Urothelium cell line (cell line): ENCODE measurements around the gene CCDC122.
A peak's percentile ranks its signal among the peaks of the same experiment; 100 is the strongest.
"Not testable (repeated sequence)": the region's sequence is repeated elsewhere in the genome, so short reads cannot be mapped to it uniquely, and the experiment has no call there.

ENCODE experiments used
- DNase-seq: peaks from one replicate; pipeline ENCODE4 v3.0.0; 2011; ENCODE audit warnings: low spot score, mixed read lengths
- FAIRE-seq: peaks from 2 replicates; lab custom pipeline; 2011; peaks lifted over from hg19 to GRCh38; lab: Jason Lieb, UNC

CCDC122 gene

DNA sequence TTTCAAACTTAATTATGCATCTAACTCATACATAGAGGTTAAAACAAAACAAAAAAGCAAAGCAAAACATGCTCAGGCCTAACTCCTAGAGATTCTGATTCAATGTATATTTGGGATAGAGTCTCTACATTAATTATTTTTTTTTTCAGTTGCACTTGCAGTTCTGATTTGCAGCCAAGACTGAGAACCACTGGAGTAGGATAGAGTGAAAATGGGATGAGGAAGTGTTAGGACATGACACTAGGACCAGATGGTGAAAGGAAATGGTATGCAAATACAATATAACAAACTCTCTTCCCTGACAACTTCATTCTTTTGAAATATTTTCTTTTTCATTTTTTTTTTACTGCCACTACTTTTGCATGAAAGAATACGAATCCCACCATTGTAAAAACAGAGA is 1.8 kb downstream of the CCDC122 start:
- DNase-seq: no peak
- no peak for FAIRE-seq

DNA sequence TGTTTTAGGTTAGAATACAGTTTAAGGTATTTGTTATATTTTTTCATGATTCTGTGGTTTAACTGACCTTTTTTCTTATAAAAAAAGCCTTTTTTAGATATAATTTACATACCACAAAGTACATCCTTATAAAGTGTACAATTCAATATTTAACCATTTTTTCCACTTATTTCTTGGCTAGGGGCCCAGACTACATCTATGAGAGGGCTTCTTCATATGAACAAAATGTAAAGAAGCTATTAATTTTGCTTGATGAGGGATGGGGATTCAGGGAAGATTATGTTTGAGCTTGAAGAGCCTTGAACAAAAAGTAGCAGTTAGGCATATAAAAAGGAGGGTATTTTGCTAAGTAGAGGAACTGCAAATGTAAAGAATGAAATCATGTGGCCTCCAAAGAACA is 2.2 kb downstream of the CCDC122 start:
- FAIRE-seq (no peak), DNase-seq (no peak)

DNA sequence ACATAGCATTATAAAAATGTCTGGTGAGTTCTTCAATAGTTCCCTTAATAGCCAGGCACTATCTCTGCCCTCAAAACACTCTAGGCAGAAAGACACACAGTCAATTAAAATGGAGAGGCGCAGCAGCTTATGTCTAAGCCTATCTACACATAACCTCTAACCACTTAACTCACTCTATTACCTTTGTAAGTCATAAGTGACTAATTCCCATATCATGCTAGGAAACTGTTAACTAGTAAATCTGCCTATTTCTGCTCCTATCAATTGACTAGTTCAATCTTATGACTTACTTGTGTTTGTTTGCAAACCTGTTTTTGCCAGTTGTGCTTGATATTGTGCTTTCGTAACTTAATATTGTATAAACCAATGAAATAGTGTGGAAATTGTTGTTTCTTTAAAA is 3.2 kb downstream of the CCDC122 start:
- no peak for DNase-seq
- FAIRE-seq: no peak

DNA sequence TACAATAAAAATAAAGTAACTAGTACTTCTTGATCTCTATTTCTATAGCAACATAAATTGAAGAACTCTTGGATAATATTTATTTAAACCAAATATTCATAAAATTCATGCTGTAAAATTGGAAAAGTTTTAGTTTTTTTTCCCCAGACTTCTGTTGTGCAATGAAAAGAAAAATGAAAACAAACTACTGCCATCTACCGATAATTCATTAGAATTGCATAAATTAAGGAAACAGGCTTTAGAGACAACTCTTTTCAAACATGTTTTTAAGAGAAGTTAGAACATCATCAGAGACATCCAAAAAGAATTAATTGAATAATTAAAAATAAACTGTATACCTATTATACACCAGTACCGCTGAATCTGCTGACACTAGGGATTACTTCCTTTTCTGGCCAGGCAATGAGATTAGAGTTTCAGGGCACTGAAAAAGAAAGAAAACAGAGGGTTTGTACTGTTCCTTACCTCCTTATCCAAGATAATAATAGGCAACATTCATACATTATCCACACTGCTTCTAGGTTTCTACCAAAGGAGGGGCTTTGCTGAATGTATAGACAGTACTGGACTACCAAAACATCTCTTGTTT is 4.9 kb downstream of the CCDC122 start:
- DNase-seq (peak; percentile 8), FAIRE-seq (no peak)

DNA sequence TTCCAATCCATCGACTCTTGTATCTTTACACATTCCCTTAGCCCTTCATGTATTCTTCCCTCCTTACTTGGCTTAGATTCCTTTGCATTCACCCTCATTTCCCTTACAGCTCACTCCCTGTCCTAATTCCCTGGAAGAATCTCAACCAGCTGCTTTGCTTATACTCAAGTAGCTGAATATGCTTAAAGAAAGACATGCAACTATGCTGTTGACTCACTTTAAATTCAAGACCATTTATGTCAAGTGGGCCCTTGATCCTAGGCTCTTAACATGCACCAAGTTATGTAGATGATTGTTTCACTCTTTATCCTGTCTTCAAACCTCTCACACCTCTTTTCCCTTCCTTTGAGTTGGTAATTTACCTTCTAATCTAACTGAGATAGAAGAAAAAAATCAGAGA is 7.4 kb downstream of the CCDC122 start:
- FAIRE-seq: no peak

DNA sequence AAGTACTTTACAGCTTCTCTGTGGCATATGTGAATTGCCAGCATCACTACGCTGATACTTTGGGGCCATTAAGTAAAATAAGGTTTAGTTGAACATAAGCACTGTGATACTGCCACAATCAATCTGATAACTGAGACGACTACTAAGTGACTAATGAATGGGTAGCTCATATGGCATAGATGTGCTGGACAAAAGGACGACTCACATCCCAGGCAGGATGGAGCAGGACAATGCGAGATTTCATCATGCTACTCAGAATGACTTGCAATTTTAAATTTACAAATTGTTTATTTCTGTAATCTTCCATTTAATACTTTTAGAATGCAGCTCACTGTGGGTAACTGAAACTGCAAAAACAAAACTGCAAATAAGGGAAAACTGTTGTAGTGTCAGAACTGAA is 13.6 kb downstream of the CCDC122 start:
- no peak for FAIRE-seq
- DNase-seq: no peak

More for the DNA sequence above, 7.4 kb downstream of the CCDC122 start:
- DNase-seq: no peak

DNA sequence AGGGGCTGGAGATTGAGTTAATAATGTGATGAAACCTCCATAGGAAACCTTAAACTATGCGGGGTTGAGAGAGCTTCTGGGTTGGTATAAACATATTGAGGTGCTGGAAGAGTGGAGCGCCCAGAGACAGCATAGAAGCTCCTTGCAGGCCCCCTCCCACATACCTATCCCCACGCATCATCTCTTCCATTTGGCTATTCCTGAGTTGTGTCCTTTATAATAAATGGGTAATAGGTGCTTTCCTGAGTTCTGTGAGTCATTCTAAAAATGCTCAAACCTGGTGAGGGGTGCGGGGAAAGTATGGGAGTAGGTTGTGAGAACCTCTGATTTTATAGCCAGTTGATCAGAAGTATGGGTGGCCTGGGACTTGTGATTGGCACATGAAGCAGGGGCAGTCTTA is 14.6 kb downstream of the CCDC122 start:
- peak; percentile 2 for DNase-seq
- FAIRE-seq: no peak

DNA sequence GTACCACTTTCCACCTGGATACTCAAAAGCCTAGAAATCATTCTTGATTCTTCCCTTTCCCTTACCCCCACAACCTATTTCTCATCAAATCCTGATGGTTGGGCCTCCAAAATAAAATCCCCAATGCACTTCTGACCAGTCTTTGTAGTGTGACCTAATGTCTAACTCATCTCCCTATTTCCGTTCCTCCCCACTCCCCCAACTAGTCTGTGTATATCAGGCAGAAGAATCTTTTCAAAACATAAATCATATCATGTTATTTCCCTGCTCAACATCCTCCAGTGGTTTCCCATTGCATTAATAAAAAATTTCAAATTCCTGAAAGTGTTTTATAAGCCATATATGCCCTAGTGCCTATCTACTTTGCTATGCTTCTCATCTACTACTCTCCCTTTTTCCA is 17.7 kb downstream of the CCDC122 start:
- FAIRE-seq: no peak
- DNase-seq: no peak

DNA sequence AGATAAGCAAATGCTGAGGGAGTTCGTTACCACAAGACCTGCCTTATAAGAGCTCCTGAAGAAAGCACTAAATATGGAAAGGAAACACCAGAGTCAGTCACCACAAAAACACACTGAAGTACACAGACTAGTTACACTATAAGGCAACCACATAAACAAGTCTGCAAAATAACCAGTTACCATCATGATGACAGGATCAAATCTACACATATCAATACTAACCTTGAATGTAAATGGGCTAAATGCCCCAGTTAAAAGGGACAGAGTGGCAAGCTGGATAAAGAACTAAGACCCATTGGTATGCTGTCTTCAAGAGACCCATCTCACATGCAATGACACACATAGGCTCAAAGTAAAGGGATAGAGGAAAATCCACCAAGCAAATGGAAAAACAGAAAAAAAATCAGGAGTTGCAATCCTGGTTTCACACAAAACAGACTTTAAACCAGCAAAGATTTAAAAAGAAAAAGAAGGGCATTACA is 26.6 kb downstream of the CCDC122 start:
- FAIRE-seq: no peak
- no peak for DNase-seq

DNA sequence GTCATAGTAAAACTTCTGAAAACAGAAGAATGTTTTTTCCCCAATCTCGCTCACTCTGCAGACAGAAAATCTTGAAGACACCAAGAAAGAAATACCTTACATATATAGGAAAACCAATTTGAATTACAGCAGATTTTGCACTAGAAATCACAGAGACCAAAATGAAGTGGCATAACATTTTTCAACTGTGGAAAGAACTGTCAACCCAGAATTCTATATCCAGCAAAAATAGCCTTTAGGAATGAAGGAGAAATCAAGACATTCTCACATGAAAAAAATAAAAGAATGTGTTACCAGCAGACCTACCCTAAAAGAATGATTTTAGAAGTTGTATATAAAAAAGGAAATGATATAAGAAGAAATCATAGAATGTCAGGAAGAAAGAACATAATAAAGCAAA is 28.7 kb downstream of the CCDC122 start:
- FAIRE-seq (no peak), DNase-seq (no peak)

DNA sequence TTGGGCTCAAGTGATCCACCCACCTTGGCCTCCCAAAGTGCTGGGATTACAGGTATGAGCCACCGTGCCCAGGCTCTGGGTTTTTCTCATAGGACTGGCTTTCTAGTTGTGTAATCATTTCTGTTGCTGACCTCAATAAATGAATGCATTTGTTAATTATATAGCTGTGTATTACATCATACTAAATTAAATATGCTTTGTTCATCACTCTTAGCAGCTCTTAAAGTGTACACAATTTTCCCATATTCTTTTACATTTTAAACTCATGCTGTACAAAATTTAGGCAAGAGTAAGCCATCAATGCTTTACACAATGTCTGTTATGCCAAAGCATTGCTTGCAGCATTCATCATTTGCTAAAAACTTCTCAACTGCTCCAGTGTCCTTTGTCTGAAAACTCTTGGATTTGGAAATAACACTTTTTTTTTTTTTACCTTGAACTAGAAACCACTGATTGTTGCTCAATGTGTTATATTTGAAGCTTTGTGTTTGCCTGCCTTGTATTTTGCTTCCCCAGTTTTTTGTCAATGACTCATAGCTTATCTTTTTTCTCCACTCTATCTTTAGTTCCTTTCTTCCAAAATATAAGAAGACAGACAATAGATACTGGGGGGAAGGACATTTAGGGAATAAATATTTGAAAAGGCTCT is 31.4 kb downstream of the CCDC122 start:
- FAIRE-seq: no peak
- no peak for DNase-seq

DNA sequence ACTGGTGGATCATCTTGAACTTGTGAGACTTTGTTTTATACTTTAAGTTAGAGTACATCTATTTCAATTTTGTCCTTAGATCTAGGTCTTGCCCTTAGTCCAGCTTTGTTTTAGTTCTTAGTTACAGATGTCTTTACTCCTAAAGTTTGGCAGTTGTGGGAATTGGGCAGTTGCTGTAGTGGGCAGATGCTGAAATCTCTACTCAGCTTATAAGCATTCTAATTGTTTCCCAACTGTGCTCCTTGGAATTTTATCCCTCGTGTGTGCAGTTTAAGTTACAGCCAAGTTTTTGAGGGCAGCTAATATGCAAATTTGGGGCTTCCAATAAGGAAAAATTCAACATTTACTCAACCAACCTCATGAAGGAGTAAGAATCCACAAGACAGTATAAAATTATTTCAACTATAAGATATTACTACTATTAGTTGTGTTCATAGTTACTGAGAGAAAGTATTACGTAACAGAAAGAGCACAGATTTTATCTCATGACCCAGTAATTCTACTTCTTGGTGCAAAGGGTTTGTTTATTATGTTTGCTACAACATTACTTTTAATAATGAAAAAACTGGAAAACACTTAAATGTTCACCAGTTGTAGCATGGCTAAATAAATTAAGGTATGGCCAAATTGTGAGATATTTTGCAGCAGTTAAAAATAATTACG is 32.9 kb downstream of the CCDC122 start:
- DNase-seq: no peak
- no peak for FAIRE-seq

DNA sequence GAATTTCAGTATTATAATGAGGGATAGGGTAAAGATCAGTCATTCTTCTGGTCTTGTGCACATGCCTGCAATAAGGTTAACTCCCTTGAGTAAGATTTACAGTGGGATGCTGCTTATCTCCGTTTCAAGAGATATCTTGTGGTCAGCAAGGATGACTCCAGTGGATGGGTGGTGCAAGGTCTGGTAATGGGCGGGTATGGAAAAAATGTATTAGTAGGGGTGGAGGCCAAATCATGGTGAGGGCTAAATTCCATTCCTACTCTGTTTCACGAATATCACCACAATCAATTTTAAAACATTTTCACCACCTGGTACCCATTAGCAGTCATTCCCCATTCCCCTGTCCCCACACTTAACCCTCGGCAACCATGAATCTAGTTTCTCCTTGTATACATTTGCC is 40.6 kb downstream of the CCDC122 start:
- DNase-seq: no peak
- FAIRE-seq: no peak

DNA sequence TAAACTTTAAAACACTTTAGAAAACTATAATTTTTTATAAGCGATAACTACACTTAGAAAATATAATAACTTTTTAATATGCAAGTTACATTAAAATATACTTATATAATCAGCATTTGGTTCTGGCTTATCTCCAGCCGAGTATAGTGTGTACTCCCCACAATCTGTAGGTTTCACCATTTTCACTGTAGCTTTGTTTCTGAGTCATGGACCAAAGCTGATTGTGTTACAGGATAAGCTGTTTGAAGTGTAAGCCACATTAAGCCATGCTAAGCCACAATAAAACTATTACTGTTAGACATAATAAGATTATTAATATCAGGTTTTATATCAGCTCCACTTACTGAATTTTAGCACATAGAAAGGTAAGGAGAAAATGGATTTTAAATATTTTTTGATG is 43.8 kb downstream of the CCDC122 start:
- FAIRE-seq (no peak), DNase-seq (no peak)

DNA sequence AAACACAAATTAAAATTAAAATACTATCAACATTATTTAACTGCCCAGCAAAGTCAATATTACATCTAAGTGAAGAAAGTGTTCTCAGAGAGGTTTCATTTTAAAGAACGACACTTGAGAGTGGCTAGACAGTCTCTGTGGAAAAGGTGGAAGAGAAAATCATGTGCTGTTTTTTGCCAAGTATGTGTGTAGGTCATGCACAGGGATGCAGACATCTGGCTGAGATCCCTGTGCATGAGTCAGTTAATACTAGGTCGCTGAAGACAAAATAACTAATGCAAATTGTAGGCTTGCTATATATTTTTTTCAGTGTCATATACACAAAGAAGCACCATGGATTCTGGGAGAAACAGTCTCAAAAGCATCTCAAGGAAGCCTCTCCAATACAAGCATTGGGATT is 48.5 kb downstream of the CCDC122 start:
- no peak for FAIRE-seq
- no peak for DNase-seq

DNA sequence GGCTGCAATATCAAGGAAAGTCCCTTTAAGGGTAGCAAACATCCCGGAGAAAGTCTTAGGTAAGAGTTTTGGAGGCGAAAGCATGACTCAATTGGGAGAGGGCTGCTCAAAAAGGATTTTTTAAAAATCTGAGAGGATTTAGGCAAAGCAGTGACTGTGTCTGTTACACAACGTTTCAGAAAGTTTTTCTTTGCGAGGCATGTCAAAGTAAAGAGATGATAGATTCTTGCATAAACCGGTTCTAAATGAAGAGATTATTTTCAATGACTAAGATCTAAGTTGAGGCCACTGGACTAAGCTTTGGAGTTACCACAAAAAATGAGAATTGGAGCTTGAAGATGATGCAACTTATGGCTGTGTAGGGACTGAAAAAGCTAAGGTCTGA is 49.1 kb downstream of the CCDC122 start:
- DNase-seq: no peak
- no peak for FAIRE-seq

DNA sequence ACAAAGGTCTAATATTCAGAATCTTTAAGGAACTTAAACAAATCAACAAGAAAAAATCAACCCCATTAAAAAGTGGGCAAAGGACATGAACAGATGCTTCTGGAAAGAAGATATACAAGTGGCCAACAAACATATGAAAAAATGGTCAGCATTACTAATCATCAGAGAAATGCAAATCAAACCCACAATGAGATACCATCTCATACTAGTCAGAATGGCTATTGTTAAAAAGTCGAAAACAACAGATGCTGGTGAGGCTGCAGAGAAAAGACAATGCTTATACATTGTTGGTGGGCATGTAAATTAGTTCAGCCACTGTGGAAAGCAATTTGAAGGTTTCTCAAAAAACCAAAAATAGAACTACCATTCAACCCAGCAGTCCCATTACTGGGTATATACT is 54.9 kb downstream of the CCDC122 start:
- not testable (repeated sequence) for DNase-seq, FAIRE-seq

DNA sequence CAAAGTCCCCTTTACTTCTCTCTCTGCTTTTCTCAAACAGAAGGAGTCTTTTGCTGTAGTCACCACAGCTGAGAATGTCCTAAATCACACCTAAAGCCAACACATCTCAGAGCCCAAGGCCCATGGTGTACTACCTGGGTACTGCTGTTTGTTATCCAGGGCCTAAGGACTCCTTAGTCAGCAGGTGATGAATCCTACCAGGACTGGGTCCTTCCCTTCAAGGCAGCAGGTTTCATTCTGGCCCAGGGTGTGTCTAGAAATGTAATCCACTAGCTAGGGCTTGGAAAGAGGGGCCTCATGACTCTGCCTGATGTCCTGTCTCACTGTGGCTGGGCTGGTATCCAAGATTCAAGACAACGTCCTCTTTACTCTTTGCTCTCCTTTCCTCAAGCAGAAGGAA is 56.6 kb downstream of the CCDC122 start:
- FAIRE-seq: no peak
- DNase-seq: no peak

DNA sequence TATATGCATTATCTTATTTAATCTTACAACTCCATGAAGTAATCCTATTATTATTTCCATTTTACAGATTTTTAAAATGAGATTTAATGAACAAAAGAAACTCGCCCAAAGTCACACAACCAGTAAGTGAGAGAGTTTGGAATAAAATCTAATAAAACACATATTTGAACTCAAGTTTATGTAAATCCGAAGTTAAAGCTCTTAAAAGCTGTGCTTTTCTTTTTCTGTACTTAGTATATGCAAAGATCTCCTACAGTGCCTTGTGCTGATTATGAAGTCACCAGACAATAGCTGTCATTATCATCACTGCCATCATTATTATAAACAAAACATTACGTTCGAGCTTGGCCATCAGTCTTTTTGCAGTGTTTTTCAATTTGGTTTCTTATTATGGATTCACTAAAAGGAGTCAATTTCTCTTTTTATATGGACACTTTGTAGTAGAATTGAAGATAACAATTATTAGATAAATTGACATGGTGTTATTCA is 63.1 kb downstream of the CCDC122 start:
- DNase-seq (no peak), FAIRE-seq (no peak)

DNA sequence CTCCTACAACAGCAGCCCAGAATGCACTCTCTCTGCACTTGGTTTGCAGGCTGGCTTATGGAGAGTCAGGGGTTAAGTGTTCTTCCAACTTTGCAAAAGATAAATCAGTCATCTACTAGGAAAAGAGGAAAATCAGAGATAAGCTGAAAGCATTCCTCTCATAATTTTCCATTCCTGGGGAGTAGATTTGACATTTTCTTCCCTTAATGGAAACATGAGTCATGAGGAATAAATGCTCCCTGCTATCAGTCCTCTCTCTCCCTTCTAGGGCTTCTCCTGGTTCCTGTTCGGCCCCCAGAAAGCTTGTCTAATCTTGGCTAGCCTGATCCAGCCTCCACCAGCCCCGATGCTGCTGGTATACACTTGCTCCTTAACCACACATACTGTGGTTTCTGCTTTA is 64.3 kb downstream of the CCDC122 start:
- DNase-seq: peak; percentile 43
- no peak for FAIRE-seq

DNA sequence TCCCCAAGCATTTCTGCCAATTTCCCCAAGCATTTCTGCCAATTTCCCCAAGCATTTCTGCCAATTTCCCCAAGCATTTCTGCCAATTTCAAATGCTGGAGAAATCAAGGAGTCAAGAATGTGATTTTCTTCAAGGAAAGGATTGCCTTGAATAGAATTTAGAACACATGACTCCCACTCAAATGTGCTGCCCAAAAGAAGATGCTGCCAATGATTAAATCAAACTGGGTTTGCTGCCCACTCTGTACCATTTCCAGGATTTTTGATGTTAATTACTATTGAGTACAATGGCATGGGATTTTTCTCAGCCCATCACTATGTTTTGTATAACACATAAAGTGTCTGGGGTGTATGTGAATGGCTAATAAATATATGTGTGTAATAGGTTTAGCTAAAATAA is 70.9 kb downstream of the CCDC122 start:
- DNase-seq (no peak), FAIRE-seq (no peak)

DNA sequence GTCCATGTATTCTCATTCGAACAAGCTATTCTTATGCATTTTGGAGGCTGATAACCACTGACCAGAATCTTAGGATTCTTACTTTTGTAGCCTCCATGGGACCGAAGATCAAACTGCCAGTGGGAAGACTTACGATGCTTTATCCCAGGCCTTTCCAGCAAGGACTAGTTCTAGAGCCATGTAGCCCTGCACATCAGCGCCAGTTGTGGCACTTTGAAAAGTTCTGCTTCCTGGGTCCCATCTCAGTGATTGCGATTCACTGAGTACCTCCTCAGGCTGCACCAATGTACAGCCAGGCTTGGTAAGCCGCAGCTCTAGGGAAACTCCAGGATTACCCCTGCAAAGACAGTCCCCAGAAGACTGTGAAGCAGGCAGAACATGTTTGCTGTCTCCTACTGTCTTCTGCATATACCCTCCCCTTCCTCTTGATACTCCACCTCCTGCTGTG is 73.8 kb downstream of the CCDC122 start:
- FAIRE-seq (no peak), DNase-seq (no peak)
